Measurements from ENCODE around the gene ODF4. TPM values are rescaled to one million over a fixed set of nuclear protein-coding genes. Genes with fewer than 3 reads are reported as not detected.

Gene ODF4
- total and polyA plus RNA-seq, 2 of the 13 experiments (the other 11 are each of a cell fraction or from before 2014, with no cell fraction given) = not detected

- no peak for TF ChIP-seq ZNF570 (CRISPR knock-in tag; IDR thresholded peaks at IDR 0.05; ENCODE audit: borderline replicate concordance)
- no peak for TF ChIP-seq ZNF576 (CRISPR knock-in tag; IDR thresholded peaks at IDR 0.05)
- TF ChIP-seq PLRG1 (conservative IDR thresholded peaks at IDR 0.05) = no peak
- TF ChIP-seq, protein P1, sequence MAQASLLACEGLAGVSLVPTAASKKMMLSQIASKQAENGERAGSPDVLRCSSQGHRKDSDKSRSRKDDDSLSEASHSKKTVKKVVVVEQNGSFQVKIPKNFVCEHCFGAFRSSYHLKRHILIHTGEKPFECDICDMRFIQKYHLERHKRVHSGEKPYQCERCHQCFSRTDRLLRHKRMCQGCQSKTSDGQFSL (CRISPR knock-in tag; IDR thresholded peaks at IDR 0.05) = no peak
- no peak for TF ChIP-seq ZNF20 (CRISPR knock-in tag; IDR thresholded peaks at IDR 0.05)
- 0 out of 2 replicates have a peak, but pooled peaks have one; percentile 27 for TF ChIP-seq HMG20A (CRISPR knock-in tag; IDR thresholded peaks at IDR 0.05; ENCODE audit: borderline replicate concordance)
- TF ChIP-seq, protein P2, sequence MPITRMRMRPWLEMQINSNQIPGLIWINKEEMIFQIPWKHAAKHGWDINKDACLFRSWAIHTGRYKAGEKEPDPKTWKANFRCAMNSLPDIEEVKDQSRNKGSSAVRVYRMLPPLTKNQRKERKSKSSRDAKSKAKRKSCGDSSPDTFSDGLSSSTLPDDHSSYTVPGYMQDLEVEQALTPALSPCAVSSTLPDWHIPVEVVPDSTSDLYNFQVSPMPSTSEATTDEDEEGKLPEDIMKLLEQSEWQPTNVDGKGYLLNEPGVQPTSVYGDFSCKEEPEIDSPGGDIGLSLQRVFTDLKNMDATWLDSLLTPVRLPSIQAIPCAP (CRISPR knock-in tag; IDR thresholded peaks at IDR 0.05; ENCODE audit: low read depth) = 0 out of 2 replicates have a peak, but pooled peaks have one; percentile 22
- TF ChIP-seq REL (CRISPR knock-in tag; conservative IDR thresholded peaks at IDR 0.05) = peak; percentile 85
- TF ChIP-seq TEAD2 (CRISPR knock-in tag; IDR thresholded peaks at IDR 0.05) = no peak
- no peak for TF ChIP-seq TRIM22 (IDR thresholded peaks at IDR 0.05)
- no peak for TF ChIP-seq KLF9 (CRISPR knock-in tag; IDR thresholded peaks at IDR 0.05; ENCODE audit: low read depth)
- TF ChIP-seq MIER3 (CRISPR knock-in tag; IDR thresholded peaks at IDR 0.05; ENCODE audit: borderline replicate concordance) = peak; percentile 71; the same call in 1 of the 2 replicates
- 0 out of 2 replicates have a peak, but pooled peaks have one; percentile 49 for TF ChIP-seq ZNF816 (CRISPR knock-in tag; IDR thresholded peaks at IDR 0.05; ENCODE audit: borderline replicate concordance)
- TF ChIP-seq ZNF792 (CRISPR knock-in tag; IDR thresholded peaks at IDR 0.05) = peak; percentile 21; the same call in 1 of the 2 replicates
- TF ChIP-seq GLI4 (CRISPR knock-in tag; IDR thresholded peaks at IDR 0.05; ENCODE audit: borderline replicate concordance) = no peak
- TF ChIP-seq ZNF790 (CRISPR knock-in tag; IDR thresholded peaks at IDR 0.05; ENCODE audit: borderline replicate concordance) = peak; percentile 27; the same call in 1 of the 2 replicates
- TF ChIP-seq ZBTB43 (CRISPR knock-in tag; conservative IDR thresholded peaks at IDR 0.05) = peak; percentile 62; the same call in 1 of the 2 replicates
- TF ChIP-seq ZNF619 (CRISPR knock-in tag; IDR thresholded peaks at IDR 0.05) = no peak
- TF ChIP-seq ETV5 (CRISPR knock-in tag; IDR thresholded peaks at IDR 0.05; ENCODE audit: borderline replicate concordance) = peak; percentile 79
- TF ChIP-seq ZNF414 (CRISPR knock-in tag; IDR thresholded peaks at IDR 0.05) = 0 out of 2 replicates have a peak, but pooled peaks have one; percentile 75
- no peak for TF ChIP-seq PCBP2 (optimal IDR thresholded peaks at IDR 0.05; ENCODE audit: low read depth, low read length, poor library complexity, severe bottlenecking)
- TF ChIP-seq ZNF513 (CRISPR knock-in tag; conservative IDR thresholded peaks at IDR 0.05) = no peak
- no peak for TF ChIP-seq TMF1 (CRISPR knock-in tag; IDR thresholded peaks at IDR 0.05; ENCODE audit: low read depth)
Observed at GRCh38 chr17:8383143-8383822, 43.6 kb downstream of the ODF4 start, which contains the start of gene RPL26 (continued).
